RWPE1 (cell line): ENCODE results near the gene GPRC5B.

Source experiments
- CTCF ChIA-PET: fragments of 350-600 bp; sonication (Branson Sonifier 250); formaldehyde crosslinking; extraction: SDS; loops from one replicate; lab custom pipeline; 2021; lab: Yijun Ruan, JAX
- POLR2A ChIA-PET: fragments of 400-600 bp; formaldehyde crosslinking; extraction: SDS; loops from one replicate; lab custom pipeline; 2020; ENCODE audit warnings: antibody characterized with exemption; ENCODE audit not compliant: low non-redundant PET; lab: Yijun Ruan, JAX
- DNase-seq: peaks from one replicate; pipeline ENCODE4 v3.0.0; 2012; ENCODE audit warnings: low spot score
- H3K27ac ChIP-seq: fragments of 450-650 bp; 2 replicates; pipeline ENCODE4 v1.5.1; 2017
- TF ChIP-seq, protein P1 (sequence below): fragments of 450-650 bp; conservative IDR thresholded peaks from 2 replicates; pipeline ENCODE4 v1.5.1; 2017; ENCODE audit warnings: low read depth, mild to moderate bottlenecking

The GPRC5B gene

DNA sequence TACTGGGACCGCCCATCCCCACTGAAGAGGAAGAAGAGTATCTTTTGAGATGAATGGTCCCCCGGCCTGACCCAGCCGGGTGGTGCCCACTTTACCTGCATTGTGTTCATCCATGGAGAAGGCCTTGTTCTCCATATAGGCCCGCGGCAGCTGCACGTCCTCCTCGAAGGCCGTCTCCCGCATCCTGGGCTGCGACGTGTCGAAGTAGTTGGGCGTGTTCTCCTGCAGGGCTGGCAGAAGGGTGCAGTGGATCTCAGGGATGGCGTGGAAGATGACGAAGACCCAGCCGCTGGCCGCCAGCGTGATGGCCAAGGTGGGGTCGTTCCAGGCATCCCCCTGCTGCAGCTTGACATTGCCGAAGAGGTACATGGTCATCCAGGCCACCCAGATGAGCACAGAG lies 12.9 kb downstream of the GPRC5B start:
- TF ChIP-seq, protein P1, sequence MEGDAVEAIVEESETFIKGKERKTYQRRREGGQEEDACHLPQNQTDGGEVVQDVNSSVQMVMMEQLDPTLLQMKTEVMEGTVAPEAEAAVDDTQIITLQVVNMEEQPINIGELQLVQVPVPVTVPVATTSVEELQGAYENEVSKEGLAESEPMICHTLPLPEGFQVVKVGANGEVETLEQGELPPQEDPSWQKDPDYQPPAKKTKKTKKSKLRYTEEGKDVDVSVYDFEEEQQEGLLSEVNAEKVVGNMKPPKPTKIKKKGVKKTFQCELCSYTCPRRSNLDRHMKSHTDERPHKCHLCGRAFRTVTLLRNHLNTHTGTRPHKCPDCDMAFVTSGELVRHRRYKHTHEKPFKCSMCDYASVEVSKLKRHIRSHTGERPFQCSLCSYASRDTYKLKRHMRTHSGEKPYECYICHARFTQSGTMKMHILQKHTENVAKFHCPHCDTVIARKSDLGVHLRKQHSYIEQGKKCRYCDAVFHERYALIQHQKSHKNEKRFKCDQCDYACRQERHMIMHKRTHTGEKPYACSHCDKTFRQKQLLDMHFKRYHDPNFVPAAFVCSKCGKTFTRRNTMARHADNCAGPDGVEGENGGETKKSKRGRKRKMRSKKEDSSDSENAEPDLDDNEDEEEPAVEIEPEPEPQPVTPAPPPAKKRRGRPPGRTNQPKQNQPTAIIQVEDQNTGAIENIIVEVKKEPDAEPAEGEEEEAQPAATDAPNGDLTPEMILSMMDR, result no peak
- ChIA-PET CTCF (no interaction called here), POLR2A (no interaction called here)
- no peak overlapping the region for H3K27ac ChIP-seq
- DNase-seq, result no peak

DNA sequence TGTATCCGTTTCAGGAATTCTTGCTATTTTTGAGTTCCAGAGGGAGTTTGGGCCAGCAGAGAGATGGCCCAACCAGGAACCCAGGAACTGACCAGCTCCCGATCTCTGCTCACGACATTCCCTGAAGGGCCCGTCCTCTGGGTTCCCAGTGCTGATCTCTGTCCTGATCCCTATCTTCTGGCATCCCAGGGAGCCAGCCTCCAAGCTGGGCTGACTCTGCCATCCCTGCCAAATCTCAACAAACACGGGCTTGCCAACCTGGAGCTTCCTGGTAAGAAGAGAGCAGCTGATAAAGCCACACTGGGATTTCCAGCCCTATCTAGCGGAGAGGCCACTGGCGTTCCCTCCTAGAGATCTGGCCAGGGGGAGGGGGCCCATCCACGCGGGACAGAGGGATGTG lies 16.2 kb downstream of the GPRC5B start:
- no peak for DNase-seq
- H3K27ac ChIP-seq, result no peak overlapping the region
- TF ChIP-seq, protein P1, result no peak
- CTCF ChIA-PET, result interaction anchor here (0.7 kb wide), 1 partner anchor 17 kb away, joined by 3 read pairs; no protein-coding TSS in a partner anchor
- POLR2A ChIA-PET, result no interaction called here

DNA sequence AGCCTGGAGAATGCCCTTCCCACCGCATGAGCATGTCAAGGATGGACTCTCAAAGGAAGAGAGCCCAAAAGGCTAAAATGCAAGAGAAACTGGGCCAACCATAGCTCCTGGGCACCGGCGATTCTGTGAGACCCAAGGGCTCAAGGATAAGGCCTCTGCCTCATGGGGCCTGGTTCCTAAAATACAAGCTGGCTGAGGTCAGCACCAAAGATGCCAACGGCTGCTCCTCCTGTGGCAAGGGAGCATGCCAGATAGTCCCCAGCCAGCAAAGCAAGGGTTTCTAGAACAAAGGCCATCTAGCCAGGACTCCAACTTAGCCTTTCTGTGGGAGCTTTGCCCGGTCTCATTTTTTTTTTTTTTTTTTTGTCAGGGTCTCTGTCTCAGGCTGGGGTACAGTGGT lies 20.1 kb downstream of the GPRC5B start:
- TF ChIP-seq, protein P1, result no peak
- ChIA-PET CTCF (interaction anchor here (0.5 to 0.6 kb wide), 2 partner anchors 14 to 309 kb away, joined by 3 to 6 read pairs; no protein-coding TSS in a partner anchor), POLR2A (no interaction called here)
- no peak for DNase-seq
- H3K27ac ChIP-seq, result no peak overlapping the region

GRCh38 chr16:19863990-19864389 lies 20.7 kb downstream of the GPRC5B start:
- H3K27ac ChIP-seq, result no peak overlapping the region
- CTCF ChIA-PET, result interaction anchor here (0.5 to 1.2 kb wide), 3 partner anchors 12 to 14 kb away, joined by 3 to 6 read pairs (median 4); no protein-coding TSS in a partner anchor
- POLR2A ChIA-PET, result no interaction called here
- no peak for DNase-seq
- TF ChIP-seq, protein P1, result no peak

GRCh38 chr16:19861811-19862327 lies 22.8 kb downstream of the GPRC5B start:
- ChIA-PET CTCF (interaction anchor here (0.7 kb wide), 1 partner anchor 20 kb away, joined by 4 read pairs; no protein-coding TSS in a partner anchor), POLR2A (no interaction called here)
- DNase-seq, result no peak
- TF ChIP-seq, protein P1, result no peak
- H3K27ac ChIP-seq, result no peak overlapping the region

- TF ChIP-seq, protein P1, result no peak
- POLR2A ChIA-PET, result no interaction called here
- CTCF ChIA-PET, result interaction anchor here (0.6 kb wide), 1 partner anchor 201 kb away, joined by 5 read pairs; no protein-coding TSS in a partner anchor
- no peak overlapping the region for H3K27ac ChIP-seq
- no peak for DNase-seq
Observed at GRCh38 chr16:19861133-19861532, 23.5 kb downstream of the GPRC5B start.
